GM18507 (cell line): ENCODE measurements around the gene SARDH.

Source experiments
- DNase-seq: peaks from one replicate; pipeline ENCODE4 v3.0.0; 2011; ENCODE audit warnings: low read depth; ENCODE audit not compliant: insufficient read length; ENCODE audit errors: extremely low spot score
- FAIRE-seq: peaks from 2 replicates; lab custom pipeline; 2011; peaks lifted over from hg19 to GRCh38; lab: Jason Lieb, UNC

The SARDH gene

GRCh38 chr9:133708246-133709014, 29.7 kb downstream of the SARDH start:
- FAIRE-seq: no peak
- no peak for DNase-seq

- FAIRE-seq (no peak), DNase-seq (no peak)
Measured at GRCh38 chr9:133707763-133708245, 30.3 kb downstream of the SARDH start.

GRCh38 chr9:133707065-133707762, 30.9 kb downstream of the SARDH start:
- FAIRE-seq: no peak

GRCh38 chr9:133706307-133707050, 31.7 kb downstream of the SARDH start:
- FAIRE-seq: no peak

More at GRCh38 chr9:133707065-133707762, 30.9 kb downstream of the SARDH start:
- no peak for DNase-seq

GRCh38 chr9:133705576-133705975, 32.6 kb downstream of the SARDH start:
- no peak for FAIRE-seq
- no peak for DNase-seq

More at GRCh38 chr9:133706307-133707050, 31.7 kb downstream of the SARDH start:
- no peak for DNase-seq

- DNase-seq: no peak
- FAIRE-seq: no peak
Measured at GRCh38 chr9:133704711-133705181, 33.4 kb downstream of the SARDH start.

- FAIRE-seq (no peak), DNase-seq (no peak)
Measured at GRCh38 chr9:133703591-133704399, 34.4 kb downstream of the SARDH start.

GRCh38 chr9:133702798-133703590, 35.2 kb downstream of the SARDH start:
- DNase-seq (no peak), FAIRE-seq (no peak)

GRCh38 chr9:133701981-133702797, 36.0 kb downstream of the SARDH start:
- FAIRE-seq: no peak
- DNase-seq: no peak

- no peak for DNase-seq
- no peak for FAIRE-seq
Measured at GRCh38 chr9:133701321-133701980, 36.7 kb downstream of the SARDH start.

GRCh38 chr9:133700819-133701320, 37.3 kb downstream of the SARDH start:
- no peak for DNase-seq
- no peak for FAIRE-seq

- FAIRE-seq: no peak
- no peak for DNase-seq
Measured at GRCh38 chr9:133699546-133699945, 38.6 kb downstream of the SARDH start.

GRCh38 chr9:133696071-133696472, 42.1 kb downstream of the SARDH start:
- FAIRE-seq (no peak), DNase-seq (no peak)

GRCh38 chr9:133694686-133695085, 43.5 kb downstream of the SARDH start:
- DNase-seq (no peak), FAIRE-seq (no peak)

- DNase-seq: no peak
- no peak for FAIRE-seq
Measured at GRCh38 chr9:133693703-133694529, 44.2 kb downstream of the SARDH start.

- FAIRE-seq (no peak), DNase-seq (no peak)
Measured at GRCh38 chr9:133693116-133693515, 45.0 kb downstream of the SARDH start.
